Activated T-helper 9 cell treated with anti-CD3 and anti-CD28 coated beads, Interleukin-2, amount 50 U/mL, for 16 hours (primary cell): ENCODE measurements around the gene FICD.

Source experiments
- DNase-seq: peaks from one replicate; pipeline ENCODE4 v3.0.0-alpha.2; 2020; ENCODE audit warnings: low read depth

FICD gene

GRCh38 chr12:108567406-108568337, 52.6 kb downstream of the FICD start:
- DNase-seq = no peak

GRCh38 chr12:108568338-108569154, 53.5 kb downstream of the FICD start:
- peak; percentile 41 for DNase-seq
